ENCODE data around the gene ZDHHC11B.
"Not testable (repeated sequence)": the region's sequence is repeated elsewhere in the genome, so short reads cannot be mapped to it uniquely, and the experiment has no call there.

The ZDHHC11B gene

GRCh38 chr5:783881-784427 is 575 bp downstream of the ZDHHC11B start:
- not testable (repeated sequence) for DNase-seq

GRCh38 chr5:783049-783802 is 1.3 kb downstream of the ZDHHC11B start:
- DNase-seq = not testable (repeated sequence)

DNA sequence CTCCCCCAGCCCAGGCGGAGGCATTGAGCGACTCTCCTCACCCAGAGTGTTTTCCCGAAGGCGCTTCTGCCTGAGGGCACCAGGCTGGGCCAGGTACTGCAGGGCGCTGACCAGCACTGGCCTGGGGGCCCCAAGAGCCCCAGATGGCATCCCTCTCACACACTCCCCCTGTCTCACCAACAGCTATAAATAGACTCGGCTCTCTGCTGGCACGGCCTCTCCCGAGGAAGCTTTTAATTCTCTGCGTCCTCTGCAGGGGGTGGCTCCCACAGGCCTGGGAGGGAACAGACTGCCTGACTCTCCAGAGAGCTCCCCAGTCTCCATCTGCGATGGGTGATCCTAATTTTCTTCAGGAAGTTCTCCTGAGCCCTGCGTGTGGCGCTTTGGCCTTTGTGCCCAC is 2.2 kb downstream of the ZDHHC11B start:
- not testable (repeated sequence) for DNase-seq

DNA sequence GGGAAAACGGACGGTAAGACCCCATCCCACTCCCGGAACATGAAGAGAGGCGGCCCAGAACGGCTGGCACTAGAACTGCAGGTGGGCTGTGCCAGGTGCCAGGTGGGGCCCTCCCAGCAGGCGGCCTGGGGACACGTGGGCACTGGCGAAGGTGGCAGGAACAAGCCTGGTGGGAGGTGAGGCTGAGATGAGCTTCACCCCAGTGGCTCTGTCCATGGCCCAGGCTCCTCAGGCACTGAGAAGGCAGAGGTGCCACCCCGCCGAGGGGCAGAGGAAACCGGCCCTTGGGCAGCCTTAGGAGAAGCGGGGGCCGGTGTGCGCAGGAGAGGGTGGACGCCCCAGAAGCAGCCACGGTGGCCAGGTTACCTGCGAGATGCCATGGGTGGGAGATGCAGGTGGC is 4.0 kb downstream of the ZDHHC11B start:
- DNase-seq = not testable (repeated sequence)

GRCh38 chr5:778967-779366 is 5.6 kb downstream of the ZDHHC11B start:
- not testable (repeated sequence) for DNase-seq

DNA sequence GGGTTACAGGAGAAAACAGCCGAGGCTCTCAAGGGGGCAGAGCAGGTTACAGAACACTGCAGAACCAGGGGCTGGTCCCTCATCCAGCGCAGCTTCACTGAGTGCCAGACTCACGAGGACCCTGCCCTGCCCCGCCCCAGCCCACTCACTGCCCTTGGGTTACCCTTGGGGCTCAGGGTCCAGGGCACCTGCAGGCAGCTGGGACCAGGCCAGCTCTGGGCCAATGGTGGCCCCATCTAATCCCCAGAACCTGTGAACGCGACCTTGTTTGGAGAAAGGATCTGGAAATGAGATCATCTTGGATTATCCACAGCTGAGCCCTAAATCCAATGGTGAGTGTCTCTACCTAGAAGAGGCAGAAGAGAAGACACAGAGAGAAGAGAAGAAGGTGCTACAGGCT is 6.1 kb downstream of the ZDHHC11B start:
- DNase-seq = not testable (repeated sequence)

- no peak for DNase-seq
Observed at GRCh38 chr5:777756-778161, 6.8 kb downstream of the ZDHHC11B start.

DNA sequence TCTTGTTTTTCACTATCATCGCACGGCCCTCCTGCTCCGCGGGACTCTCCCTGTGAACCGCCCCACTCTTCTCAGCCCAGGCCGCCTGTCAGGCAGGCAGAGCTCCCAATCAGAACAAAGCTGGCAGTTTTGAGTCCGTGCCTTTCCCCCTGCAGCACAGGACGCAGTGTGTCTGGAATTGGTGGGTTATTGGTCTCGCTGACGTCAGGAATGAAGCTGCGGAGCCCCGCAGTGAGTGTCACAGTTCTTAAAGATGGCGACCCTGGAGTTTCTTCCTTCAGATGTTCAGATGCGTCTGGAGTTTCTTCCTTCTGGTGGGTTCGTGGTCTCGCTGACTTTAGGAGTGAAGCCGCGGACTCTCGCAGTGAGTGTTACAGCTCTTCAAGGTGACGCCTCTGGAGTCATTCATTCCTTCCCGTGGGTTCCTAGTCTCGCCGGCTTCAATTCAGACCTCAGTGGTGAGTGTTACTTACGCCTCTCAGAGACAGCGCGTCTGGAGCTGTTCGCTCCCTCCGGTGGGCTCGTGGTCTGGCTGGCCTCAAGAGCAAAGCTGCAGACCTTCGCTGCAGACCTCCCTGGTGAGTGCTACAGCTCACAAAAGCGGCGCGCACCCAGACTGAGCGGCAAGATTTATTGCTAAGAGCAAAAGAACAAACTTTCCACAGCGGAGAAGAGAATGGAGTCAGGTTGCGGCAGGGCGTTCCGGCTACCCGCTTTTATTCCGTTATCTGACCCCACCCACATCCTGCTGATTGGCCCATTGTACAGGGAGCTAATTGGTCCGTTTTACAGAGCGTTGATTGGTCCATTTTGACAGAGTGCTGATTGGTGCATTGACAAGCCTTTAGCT is 7.4 kb downstream of the ZDHHC11B start:
- DNase-seq = no peak

DNA sequence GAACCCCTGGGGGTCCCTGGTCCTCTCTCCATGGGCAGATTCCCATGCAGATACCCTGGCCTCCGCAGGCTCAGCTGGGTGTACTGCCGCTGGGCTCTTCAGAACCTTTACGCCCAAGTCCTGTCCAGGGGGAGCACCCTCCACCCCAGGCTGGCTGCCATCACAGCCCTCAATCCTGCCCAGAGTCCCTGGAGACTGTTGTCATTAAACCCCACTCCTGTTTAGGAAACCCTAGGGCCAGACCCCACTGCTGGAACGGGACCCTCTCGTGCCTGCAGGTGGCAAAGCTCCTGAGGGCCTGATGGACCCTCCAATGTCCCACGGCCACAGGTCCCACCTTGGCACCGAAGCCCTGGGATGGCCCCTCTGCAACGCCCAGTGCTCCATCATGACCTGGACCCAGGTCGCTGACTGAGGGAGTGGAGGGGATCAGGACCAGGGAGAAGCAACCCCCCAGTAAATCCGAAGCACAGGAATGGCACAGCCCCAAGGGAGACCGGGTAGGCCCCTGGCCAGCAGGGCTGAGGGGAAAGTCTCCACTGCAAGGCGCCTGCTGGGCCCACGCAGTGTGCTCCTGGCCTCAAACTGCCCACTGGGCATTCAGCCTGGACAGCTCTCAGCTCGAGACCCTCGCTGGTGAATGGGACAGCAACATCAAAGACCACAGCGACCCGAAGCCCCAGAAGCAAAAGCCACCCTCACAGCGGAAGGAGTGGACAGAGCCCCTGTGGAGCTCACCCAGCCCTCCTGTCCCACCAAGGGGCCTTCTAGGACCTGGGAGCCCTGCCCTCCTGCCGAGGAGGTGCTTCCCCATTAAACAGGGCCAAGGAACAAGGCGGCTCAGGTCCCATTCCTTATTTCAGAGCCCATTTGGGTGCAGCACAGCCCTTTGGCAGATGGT is 8.3 kb downstream of the ZDHHC11B start:
- DNase-seq = no peak

GRCh38 chr5:775595-775960 is 9.0 kb downstream of the ZDHHC11B start:
- not testable (repeated sequence) for DNase-seq

- DNase-seq = not testable (repeated sequence)
Observed at GRCh38 chr5:774854-775505, 9.5 kb downstream of the ZDHHC11B start.

GRCh38 chr5:774304-774703 is 10.2 kb downstream of the ZDHHC11B start:
- DNase-seq = not testable (repeated sequence)

DNA sequence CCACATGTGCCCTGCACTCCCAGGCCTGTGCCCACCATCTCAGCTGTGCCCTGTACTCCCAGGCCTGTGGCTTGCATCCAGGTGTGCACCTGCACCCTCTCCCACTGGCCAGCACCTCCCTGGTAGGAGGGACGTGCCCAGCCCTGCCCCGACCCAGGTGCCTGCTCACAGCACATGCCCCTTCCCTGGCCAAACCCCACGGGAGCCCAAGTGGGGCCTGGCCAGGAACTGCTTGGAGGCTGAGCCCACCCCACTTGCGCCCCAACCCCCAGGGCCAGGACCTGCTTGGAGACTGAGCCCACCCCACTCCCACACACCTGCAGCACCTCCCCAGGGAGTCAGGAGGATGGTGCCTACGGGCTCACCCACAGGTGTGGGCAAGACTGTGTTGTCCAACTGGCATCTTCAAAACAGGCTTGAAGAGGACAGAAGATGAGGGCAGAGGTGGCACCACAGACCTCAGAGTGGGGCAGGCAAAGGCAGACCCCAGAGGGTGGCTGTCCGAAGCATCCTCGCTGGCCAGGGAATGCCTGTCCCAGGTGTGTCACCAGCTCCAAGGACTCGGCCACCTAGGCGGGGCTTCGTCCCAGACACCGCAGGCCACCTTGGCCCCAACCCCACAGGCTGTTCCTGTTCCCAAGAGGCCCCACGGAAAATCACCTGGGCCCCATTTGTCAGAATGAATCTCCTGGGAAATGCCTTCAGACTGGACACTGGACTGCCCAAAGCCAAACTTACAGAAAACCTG is 10.8 kb downstream of the ZDHHC11B start:
- no peak for DNase-seq

- peak; percentile 1 for DNase-seq
Observed at GRCh38 chr5:772931-773330, 11.6 kb downstream of the ZDHHC11B start.

DNA sequence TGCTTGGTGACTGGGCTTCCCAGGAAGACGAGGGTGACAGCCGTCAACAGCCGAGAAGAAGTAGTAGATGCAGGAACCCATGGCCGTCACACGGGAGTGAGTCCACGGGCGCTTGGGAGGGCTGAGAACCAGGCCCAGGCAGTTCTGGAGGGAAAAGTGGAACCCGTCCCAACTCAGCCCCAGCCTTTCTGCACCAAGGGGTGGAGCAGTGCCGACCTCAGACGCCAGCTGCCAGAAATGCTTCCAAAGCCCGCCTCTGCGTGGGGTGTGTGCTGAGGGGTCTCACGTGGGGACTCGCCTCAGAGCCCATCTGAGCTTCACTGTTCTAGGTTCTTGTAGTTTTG is 12.0 kb downstream of the ZDHHC11B start:
- not testable (repeated sequence) for DNase-seq

DNA sequence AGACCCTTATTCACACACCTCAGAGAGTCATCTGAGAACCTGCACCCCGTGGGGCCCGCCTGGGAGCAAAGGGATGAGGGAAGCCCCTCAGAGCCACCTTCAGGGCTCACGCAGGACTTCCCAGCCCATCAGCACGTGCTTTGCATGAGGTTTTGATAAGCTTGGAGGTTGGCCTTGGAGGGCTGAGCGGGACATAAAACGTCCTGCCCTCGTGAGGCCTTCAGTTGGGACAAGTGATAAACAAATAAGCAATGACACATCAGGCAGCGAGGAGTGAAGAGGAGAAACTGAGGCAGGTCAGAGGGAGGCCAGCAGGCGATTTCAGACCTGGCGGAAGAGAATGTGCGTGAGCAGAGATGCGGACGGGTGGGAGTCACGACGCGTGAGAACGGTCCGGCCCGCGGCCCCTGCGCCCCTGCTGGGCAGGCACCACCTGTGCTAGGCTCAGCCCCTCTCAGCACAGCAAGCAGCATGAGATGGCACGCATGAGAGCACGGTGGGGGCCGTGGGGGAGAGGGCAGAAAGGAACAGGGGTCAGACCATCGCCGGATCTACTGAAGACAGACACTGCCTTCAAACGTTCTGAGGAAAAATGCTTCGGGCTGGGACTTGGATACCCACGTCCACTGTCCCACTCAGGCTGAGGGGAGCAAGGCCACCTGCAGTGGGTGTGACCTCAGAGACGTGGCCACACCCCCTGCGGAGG is 12.5 kb downstream of the ZDHHC11B start:
- DNase-seq = not testable (repeated sequence)

- not testable (repeated sequence) for DNase-seq
Observed at GRCh38 chr5:771087-771781, 13.3 kb downstream of the ZDHHC11B start.

DNA sequence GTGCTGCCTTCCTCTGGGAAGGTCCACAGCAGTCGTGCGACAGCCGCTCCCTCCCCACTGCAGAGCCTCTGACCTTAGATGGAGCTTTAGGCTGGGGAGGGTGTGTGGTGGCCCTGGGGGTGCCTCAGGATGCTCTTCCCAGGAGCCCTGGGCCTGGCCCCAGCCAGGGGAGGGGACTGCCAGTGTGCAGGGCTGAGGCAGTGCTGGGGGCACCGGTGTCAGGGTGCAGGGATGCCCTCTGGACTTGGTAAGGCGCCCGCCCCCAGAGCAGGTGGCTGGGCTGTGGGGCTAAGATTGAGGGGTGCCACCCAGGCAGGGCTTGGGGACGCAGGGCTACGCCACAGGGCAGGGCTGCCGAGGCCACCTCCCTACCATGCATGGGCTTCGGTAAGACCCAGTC is 13.9 kb downstream of the ZDHHC11B start:
- DNase-seq = not testable (repeated sequence)

DNA sequence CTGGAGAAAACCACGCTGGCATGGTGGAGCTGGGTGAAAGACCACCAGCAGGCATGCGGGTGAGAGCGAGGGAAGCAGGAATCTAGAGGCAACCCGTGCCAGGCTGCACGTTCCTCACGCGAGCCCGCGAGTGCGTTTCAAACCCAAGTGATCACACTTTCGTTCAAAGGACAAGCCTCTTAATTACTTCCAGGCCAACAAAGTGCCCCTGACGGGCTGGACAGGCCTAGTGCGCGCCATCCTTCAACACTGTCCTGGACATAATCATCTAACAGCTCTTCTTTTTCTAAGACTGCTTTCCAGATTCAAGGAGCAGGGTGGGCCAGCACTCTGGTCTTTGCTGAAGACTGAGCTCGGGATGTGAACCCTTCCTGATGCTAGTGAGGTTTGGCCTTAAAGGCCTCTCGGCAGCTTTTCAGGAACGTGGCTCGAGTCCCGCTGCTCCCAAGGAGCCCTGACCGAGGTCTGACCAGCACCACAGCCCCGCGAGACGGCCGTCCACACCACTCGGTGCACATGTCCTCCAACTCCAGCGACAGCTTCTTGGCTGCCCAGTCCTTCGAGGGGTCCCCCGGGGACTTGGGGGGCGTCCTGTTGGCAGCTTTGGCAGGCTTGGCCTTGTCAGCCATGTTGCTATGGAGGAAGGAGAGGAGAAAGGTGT is 14.9 kb downstream of the ZDHHC11B start:
- peak; percentile 1 for DNase-seq

All from stimulated activated CD4-positive, alpha-beta T cell treated with anti-CD3 and anti-CD28 coated beads, Interleukin-15, amount 100 ng/mL, for 24 hours (primary cell).